ENCODE measurements around the gene SLC37A4.
"Not testable (repeated sequence)": the region's sequence is repeated elsewhere in the genome, so short reads cannot be mapped to it uniquely, and the experiment has no call there.

SLC37A4 gene

GRCh38 chr11:119030329-119031047 is at the start of gene SLC37A4:
Gene SLC37A4 (minus strand): TSS chr11:119030877.
- DNase-seq: peak; percentile 97 to 99

GRCh38 chr11:119078675-119079420 is 48.2 kb upstream of the SLC37A4 start:
- no peak for DNase-seq

- DNase-seq: no peak
Observed at GRCh38 chr11:119077839-119078238, 47.2 kb upstream of the SLC37A4 start.

- DNase-seq: peak; percentile 97 to 98
Observed at GRCh38 chr11:119067371-119068222, 36.9 kb upstream of the SLC37A4 start, which contains the start of gene VPS11. Gene VPS11 (plus strand): TSS chr11:119067818. CDS start chr11:119067824, 6 bp downstream.

GRCh38 chr11:119065369-119065768 is 34.7 kb upstream of the SLC37A4 start:
- DNase-seq: peak; percentile 27 to 52

- no peak for DNase-seq
Observed at GRCh38 chr11:119062779-119063178, 32.1 kb upstream of the SLC37A4 start.

- DNase-seq: no peak
Observed at GRCh38 chr11:119061256-119061655, 30.6 kb upstream of the SLC37A4 start.

- not testable (repeated sequence) for DNase-seq
Observed at GRCh38 chr11:119059128-119059527, 28.5 kb upstream of the SLC37A4 start.

- peak; percentile 99 to 100 for DNase-seq
Observed at GRCh38 chr11:119057000-119057769, 26.5 kb upstream of the SLC37A4 start, which contains the start of gene HYOU1. Gene HYOU1 (minus strand): TSS chr11:119057205. CDS start chr11:119056160, 1,045 bp downstream.

GRCh38 chr11:119056421-119056999 is 25.8 kb upstream of the SLC37A4 start:
- peak; percentile 37 to 40 for DNase-seq

- DNase-seq: no peak
Observed at GRCh38 chr11:119055901-119056300, 25.2 kb upstream of the SLC37A4 start.

- DNase-seq: no peak
Observed at GRCh38 chr11:119054418-119054817, 23.7 kb upstream of the SLC37A4 start.

GRCh38 chr11:119052163-119052814 is 21.6 kb upstream of the SLC37A4 start:
- no peak for DNase-seq

- DNase-seq: no peak
Observed at GRCh38 chr11:119051440-119052162, 20.9 kb upstream of the SLC37A4 start.

- DNase-seq: no peak
Observed at GRCh38 chr11:119049081-119049480, 18.4 kb upstream of the SLC37A4 start.

- DNase-seq: no peak
Observed at GRCh38 chr11:119048644-119049043, 18.0 kb upstream of the SLC37A4 start.

- no peak for DNase-seq
Observed at GRCh38 chr11:119047205-119047604, 16.5 kb upstream of the SLC37A4 start.

GRCh38 chr11:119046489-119046888 is 15.8 kb upstream of the SLC37A4 start:
- no peak for DNase-seq

GRCh38 chr11:119044708-119045107 is 14.0 kb upstream of the SLC37A4 start:
- DNase-seq: no peak

- DNase-seq: no peak
Observed at GRCh38 chr11:119042927-119043326, 12.2 kb upstream of the SLC37A4 start.
